Skin of body (tissue), 2 donors: ENCODE data around the gene RNF144A. TPM values are rescaled to one million over a fixed set of nuclear protein-coding genes. Genes with fewer than 3 reads are reported as not detected.
A peak's percentile ranks its signal among the peaks of the same experiment; 100 is the strongest.
"Not testable (repeated sequence)": the region's sequence is repeated elsewhere in the genome, so short reads cannot be mapped to it uniquely, and the experiment has no call there.

Experiments
- DNase-seq: peaks from one replicate; lab custom pipeline; 2025; lab: John Stamatoyannopoulos, UW
- total RNA-seq: library from RNA; depleted of rRNA; stranded (reverse); fragments of >200 nt; gene quantifications from one replicate; pipeline ENCODE4 v1.2.3, GENCODE V29; 2014

Gene RNF144A
- 15.3 TPM for total RNA-seq

- no peak for DNase-seq
Observed at GRCh38 chr2:6917071-6917760, at the start of gene RNF144A. TSS of gene RNF144A (plus strand) at chr2:6917412. CDS start at chr2:6996927, 79,515 bp downstream.

DNA sequence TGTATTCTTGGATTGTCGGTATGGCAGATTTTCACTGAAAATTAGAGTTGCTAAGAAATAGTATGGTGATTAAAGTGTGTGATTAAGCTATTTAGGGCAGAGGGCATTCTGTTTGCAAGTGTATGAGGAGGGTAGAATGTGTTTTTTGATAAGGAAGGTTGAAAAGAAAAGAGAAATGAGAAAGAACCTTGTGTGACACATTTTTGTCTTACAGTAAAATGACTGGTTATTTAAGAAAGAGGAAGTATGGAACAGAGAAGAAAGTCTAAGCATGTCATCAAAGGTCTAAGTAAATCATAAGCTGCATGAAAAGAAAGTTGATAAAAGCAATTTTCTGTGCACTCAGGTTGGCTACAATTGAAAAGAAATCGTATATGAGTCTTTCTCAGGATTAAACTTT, 44.8 kb upstream of the RNF144A start:
- no peak for DNase-seq

DNA sequence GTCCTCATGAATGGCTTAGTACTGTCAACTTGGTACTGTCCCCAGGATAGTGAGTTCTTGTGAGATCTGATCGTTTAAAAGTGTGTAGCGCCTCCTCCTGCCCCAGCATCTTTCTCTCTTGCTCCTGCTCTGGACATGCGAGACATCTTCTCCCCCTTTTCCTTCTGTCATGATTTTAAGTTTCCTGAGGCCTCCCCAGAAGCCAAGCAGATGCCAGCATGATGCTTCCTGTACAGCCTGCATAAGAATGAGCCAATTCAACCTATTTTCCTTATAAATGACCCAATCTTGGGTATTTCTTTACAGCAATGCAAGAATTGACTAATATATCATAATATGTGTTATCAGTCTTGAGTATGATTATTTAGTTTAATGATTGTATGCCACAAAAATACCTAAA, 43.2 kb upstream of the RNF144A start:
- no peak for DNase-seq

DNA sequence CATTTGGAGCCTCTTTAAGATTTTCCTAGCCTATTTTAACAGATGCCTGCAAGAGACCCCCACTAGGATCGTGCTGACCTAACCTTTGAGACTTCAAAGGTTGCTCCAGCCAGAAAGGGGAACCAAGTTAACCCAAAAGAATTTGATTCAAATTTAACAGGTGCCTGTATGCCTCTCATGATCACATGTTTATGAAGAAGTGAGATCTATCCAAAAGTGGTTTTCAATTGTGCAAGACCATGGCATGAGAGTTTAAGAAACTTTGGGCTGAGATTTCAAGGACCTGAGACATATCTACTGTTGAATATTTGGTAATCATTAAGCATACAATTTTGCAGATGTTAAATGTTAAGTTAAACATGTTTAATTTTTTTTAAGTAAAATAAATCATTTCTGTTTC, 40.9 kb upstream of the RNF144A start:
- DNase-seq: no peak

GRCh38 chr2:6877402-6878304, 39.6 kb upstream of the RNF144A start, which contains the start of gene RSAD2:
TSS of gene RSAD2 (plus strand) at chr2:6877777. CDS start at chr2:6877801, 24 bp downstream.
- peak; percentile 47 for DNase-seq

DNA sequence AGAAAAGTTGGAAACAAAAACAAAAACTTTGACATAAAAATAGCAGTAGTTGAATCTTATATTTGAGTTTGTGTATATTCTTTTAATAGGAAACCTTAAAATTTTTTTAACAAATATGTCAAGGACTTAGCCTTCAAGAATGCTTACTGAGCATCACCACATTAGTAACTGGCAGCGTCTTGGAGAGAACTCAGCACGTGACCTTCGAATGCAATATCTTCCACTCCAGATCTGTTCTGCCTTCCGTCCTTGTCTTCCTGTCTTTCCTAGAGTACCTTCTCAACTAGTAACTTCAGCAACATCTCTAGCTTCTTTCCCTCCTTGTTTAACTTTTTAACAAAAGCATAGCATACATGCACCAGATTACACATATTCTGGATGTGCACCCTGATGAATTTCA, 38.7 kb upstream of the RNF144A start:
- no peak for DNase-seq

DNA sequence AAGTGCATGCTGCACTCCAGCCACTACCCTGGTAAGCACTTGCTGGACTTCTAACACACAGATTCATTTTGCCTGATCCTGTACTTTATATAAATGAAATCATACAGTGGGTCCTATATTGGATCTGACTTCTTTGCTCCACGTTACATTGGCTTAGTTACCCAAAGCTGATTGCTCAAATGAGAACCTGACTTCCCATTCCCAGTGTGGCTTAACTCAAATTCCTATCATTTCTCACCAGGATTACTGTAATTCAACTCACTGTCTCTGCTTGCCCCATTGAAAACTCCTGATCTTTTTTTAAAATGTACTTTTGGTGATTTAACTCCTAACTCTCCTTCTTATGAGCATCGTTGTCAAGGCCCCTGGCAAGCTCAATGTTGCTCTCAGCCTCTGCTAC, 38.2 kb upstream of the RNF144A start:
- no peak for DNase-seq

DNA sequence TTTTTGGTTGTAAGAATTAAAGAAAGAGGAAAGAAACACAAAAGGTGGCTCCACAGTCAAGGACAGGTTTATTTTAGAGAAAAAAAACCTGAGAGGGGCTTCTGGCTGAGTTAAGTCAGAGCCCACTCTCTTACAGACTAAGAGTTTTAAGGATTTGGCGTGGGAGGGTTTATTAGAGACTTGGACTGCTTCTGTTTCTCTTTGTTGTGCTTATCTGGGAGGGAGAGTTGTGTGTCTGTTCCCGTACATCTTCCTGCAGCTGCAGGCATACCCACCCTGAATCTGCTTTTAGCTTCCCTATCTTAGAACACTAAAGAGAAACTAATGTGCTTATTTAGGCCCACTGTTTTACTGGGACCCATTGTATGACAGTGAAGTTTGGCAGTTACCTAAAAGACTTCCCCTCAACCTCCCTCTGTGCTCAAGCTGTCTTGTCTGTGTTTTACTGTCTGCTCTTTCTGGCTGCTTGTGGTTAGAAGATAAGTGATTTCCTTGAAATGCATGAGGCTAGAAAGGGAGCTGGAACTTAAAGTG, 36.9 kb upstream of the RNF144A start:
- no peak for DNase-seq

DNA sequence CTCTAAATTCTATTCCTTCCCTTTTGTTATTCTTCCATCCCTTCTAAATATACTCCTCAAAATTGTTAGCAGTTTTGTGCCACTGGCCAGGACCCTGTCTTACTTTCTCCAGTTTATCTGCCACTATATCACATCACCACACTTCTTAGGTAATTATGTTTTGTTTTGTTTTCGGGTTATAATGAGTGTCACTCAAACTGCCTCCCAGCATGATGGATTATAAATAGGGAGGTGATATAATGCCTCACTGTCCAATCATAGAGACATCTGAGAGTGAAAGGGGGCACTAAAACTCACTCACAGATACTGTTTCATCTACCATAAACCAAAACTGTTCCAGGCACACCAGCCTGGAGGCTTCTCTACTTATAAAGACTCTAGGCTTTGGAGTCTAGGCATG, 36.2 kb upstream of the RNF144A start:
- DNase-seq: no peak

GRCh38 chr2:6881516-6881915, 35.7 kb upstream of the RNF144A start:
- no peak for DNase-seq

DNA sequence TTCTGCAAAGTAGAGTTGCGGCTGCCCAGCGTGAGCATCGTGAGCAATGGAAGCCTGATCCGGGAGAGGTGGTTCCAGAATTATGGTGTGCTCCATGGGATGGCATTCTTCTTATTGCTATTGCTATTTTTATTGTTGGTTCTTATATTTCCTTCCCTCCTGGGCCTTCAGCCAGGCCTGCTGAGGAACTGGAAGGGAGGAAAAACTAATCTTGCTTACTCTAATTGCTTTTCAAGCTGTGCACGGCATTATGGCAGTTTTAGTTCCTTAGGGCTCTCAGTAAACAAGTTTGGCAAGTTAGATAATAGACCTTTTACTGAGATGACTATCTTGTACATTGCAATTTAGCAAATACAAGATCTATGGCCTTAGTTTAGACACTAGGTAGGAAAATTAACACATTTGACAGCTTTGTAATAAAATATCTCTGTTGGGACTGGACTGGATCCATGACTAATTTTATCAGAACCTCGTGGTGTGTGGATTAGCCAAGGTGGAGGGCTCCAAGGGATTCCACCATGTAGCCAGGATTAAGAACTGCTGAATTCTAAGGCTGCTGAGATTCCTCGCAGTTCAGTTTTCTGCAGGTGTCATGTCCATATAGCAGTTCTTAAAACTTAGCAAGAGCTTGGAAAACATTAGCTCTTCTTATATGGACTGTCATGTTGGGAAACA, 33.6 kb upstream of the RNF144A start:
- peak; percentile 20 for DNase-seq

DNA sequence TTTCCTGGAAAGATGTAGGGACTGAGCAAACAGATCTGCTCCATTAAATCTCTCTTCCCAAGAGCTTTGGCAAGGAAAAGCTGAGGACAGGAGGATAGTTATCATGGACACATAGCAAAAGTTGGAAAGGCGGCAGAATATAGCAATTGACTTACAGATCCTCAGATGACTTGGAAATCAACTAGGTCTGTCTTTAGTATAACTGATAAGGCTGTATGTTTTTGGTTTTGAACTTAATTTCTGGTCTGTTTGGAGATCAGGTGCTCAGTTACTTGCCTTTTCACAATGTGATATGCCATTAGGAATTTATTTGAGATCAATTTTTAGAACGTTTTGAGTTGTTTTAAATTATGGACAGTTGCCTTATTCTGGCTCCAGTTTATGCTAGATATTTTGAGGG, 31.7 kb upstream of the RNF144A start:
- no peak for DNase-seq

DNA sequence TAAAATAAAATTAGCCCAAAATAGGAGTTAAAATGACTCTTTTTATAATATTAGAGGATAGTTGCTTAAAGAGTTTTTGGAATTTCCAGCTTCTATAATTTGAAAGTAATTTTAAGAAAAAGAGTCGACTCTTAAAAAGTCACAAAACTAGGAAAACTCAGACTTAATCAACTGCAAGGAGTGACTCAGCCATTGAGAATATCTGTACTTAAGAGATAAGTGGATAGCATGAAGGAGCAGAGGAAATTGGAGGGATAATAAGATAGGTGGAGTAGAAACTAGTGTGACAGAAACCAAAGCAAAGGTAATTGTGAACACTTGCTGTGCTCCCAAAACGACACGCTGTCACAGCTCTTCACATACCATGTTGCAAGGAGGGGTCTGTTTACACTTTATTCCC, 31.2 kb upstream of the RNF144A start:
- no peak for DNase-seq

DNA sequence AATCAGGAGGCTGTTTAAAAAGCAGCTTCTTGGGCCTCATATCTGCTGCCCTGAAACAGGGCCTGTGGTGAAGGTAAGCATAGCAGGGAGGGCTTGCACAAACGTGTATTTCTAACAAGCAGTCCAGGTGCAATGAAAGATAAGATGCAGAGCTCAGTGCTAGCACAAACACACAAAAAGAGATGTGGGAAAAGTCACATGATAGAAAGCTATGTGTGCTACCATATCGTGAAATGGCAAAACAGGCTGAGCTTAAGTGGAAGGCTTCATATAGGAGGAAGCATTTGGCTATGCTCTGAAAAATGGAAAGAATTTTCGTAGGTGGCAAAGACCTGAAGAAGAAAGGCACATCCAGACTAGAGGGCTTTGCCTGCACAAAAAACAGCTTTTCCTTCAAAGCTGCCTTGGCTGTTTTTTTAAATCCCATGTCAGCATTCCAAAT, 29.4 kb upstream of the RNF144A start:
- DNase-seq: no peak

- DNase-seq: no peak
Observed at GRCh38 chr2:6888724-6889123, 28.5 kb upstream of the RNF144A start.

GRCh38 chr2:6893876-6894482, 23.2 kb upstream of the RNF144A start:
- no peak for DNase-seq

- DNase-seq: peak; percentile 65
Observed at GRCh38 chr2:6896930-6897759, 20.1 kb upstream of the RNF144A start.

- not testable (repeated sequence) for DNase-seq
Observed at GRCh38 chr2:6902581-6902980, 14.6 kb upstream of the RNF144A start.

GRCh38 chr2:6905668-6906067, 11.5 kb upstream of the RNF144A start:
- no peak for DNase-seq

- no peak for DNase-seq
Observed at GRCh38 chr2:6906165-6906741, 11.0 kb upstream of the RNF144A start.
